Stimulated activated CD4-positive, alpha-beta T cell treated with anti-CD3 and anti-CD28 coated beads, Interleukin-1b, Interleukin-23, amount 100 ng/mL, for 1 hour (primary cell): Measurements from ENCODE around the gene PROM1.

Experiments used
- DNase-seq, 2 donors: peaks; one replicate each; pipeline ENCODE4 v3.0.0-alpha.2; 2020; ENCODE audit warnings: low read depth in 2 of 2

The PROM1 gene

DNA sequence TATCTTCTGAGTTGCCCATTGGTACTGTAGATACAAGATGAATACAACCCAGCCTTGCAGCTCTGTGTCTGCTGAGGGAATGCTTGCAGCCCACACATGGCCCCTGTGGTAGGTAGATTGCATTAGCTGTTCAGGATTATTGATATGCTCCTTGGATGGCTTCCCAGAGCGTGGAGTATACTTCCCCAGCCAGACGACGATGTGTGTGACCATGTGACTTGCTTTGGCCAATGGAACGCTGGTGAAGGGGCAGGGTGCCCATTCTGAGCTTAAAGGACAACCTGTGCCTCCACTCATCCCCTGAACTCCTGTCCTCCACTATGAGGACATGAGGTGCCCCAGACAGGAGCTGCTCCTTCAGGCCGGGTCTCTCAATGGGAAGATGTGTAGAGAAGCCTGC, 96.9 kb downstream of the PROM1 start:
- no peak for DNase-seq

DNA sequence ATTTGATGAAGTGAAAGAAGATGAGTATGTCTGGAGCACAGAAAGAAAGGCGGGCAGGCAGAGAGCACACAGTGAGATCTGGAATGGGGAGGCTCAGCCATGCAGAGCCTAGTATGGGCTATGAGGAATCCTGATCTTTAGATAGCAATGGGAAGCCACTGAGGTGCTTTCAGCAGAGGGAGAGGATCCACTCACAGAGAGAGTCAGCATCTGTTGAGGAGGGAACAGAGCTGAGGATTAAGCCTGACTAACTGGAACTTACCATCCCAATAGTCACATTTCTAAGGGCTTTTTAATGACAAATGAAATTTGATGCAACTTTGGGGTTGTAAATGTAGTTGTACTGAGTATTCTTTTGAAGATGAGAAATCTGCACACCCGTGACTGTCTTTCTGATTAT, 100.2 kb downstream of the PROM1 start:
- no peak for DNase-seq

GRCh38 chr4:15982842-15983524, 100.8 kb downstream of the PROM1 start:
- DNase-seq: no peak

DNA sequence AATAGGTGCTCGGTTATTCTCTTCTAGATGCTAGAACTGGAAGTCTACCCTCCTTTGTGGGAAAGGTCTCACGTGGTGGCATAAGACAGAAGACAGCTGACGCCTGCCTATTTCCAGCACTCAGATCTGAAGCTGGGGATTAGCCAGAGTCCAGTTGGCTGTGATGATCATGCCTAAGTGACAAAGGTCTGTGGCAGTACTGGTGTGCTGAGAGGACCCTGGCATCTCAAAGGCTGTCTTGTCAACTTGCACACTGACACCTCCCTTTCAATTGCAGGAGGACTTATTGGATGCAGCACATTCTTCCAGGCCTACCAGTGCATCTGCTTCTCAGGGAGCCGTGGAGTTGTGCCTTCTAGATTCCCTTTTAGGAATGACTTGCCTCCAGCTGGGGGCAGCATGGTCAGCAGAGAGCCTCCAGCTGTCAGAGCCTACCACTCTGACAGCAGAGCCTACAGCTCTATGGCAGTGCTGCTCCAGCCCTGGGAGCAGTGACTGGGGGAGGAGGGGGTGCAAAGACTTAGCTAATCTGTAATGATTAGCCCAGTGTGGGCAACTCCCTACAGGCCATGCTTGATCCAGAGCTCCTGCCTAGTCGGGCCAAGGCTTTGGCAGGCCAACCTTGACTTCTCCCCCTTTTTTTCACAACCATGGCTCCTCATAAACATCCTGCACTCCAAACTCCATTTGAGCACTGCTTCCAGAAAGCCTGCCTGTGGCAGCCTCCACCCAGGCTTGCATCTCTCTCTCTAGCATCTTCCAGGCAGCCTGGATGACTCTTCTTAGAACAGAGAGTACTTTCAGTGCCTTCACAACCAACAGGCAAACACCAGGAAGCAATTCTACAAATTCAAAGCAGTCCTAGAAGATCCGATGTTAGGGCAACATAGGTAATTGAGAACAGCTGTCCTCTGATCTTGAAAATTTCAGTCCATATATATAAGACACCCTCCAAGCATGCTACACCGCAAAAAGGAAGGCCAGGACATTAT, 107.1 kb downstream of the PROM1 start:
- no peak for DNase-seq

- no peak for DNase-seq
Observed at GRCh38 chr4:15971068-15971801, 112.6 kb downstream of the PROM1 start.

GRCh38 chr4:15968551-15969300, 115.1 kb downstream of the PROM1 start:
- DNase-seq: no peak

DNA sequence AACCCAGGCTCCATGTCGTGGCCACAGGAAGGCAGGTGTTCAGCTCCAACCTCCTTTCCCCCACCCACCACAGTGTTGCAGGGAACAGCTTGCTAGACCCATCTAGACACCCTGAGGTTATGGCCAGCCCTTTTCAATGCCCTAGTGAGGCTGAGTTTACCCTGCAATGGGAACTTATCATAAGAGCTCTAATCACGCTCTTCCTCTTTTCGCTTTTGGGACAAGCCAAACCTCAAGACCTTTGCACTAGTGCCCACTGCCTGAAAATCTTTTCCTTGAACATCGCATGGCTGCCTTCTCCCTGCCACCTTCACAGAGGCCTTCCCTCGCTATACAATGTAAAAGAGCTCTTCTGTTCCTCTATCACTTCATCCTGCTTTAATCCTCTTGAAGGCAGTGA, 118.5 kb downstream of the PROM1 start:
- DNase-seq: no peak

DNA sequence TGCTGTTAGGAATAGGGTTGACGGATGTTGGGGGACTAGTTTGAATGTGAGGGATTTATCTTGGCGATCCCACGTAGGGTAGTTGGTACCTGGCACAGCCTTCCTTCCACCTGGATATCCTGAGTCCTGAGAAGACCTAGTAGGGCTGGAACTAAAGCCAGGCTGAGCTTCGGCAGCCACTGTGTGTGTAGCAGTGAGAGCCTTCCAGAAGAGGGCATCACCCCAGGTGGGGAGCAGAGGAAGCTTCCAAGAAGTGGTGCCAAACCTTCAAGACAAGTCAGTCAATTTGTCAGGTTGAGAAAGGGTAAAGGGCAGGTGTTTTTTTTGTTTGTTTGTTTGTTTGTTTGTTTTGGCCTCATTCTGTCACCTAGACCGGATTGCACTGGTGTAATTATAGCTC, 119.7 kb downstream of the PROM1 start:
- DNase-seq: no peak

- no peak for DNase-seq
Observed at GRCh38 chr4:15963576-15963975, 120.2 kb downstream of the PROM1 start.

GRCh38 chr4:15963001-15963451, 120.8 kb downstream of the PROM1 start, which contains the start of gene FGFBP2:
Gene FGFBP2, minus strand, starts transcription at chr4:15963175. Its CDS starts 46 bp downstream, at chr4:15963129.
- DNase-seq: no peak

DNA sequence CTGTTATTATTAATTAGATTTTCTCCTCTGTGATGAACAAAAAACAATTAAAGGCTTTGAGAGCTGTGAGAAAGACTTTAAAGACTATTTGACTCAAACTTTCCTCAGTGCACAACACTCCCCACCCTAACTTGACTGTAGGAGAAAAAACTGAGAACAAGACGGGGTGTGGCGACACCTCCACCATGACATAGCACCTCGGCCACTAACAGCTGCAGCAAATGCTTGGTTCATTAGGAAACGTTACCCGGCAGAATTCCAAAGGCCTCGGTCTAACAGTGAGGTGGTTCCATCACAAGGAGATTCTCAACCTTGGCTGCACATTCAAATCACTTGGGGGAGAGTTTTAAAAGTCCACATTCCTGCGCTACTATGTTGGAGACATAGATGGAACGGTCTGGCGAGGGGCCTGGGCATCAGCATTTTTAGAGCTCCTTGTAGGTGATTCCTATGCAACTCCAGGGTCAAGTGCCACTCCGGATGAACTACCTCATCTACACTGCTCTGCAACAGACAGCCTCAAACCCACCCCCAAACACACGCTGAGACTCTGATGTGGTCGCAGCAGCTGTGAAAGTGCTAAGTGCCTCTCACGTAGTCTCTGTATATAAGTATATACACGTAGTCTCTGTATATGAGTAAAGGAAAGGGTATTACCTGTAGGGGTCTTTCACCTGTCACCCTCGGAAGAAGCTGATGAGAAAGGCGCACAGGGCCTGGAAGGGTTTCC, 121.9 kb downstream of the PROM1 start:
- DNase-seq: no peak

DNA sequence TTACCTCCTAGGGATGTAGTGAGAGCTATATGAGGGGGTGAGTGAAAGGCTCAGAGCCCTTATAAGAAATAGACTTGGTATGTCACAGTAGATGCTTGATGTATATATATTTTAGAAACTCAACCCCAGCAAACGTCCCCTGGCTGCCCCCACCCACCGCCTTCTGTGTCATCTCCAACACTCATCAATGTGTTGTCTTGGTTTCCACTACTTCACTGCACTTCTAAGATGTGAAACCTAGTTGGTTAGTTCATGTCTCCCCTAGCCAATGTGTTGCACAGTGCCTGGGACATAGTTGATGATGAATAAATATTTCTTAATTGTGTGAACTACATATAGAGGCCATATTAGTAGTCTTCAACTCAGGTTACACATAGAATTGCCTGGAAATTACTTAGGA, 125.3 kb downstream of the PROM1 start:
- no peak for DNase-seq

GRCh38 chr4:15956179-15956850, 127.5 kb downstream of the PROM1 start:
- peak; percentile 37 to 70 for DNase-seq

- DNase-seq: no peak
Observed at GRCh38 chr4:15955670-15956069, 128.2 kb downstream of the PROM1 start.

- no peak for DNase-seq
Observed at GRCh38 chr4:15953625-15954024, 130.2 kb downstream of the PROM1 start.

DNA sequence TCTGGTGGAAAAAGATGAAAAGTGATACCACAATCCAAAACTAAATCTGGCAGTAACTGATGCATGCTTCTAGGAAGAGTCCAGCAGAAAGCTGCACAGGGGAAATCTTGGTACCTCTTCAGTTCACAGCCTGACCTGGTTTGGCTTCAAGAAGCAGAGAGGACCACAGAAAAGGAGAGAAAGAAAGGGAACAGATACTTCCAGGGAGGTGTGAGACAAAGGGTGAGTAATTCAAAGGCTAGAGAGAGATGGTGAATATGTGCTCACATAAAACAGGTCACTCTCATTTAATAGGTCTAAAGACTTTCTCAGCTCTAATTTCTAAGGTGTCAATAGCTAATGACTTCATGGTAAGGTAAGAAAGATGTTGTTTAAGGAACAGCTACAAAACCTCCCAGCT, 132.0 kb downstream of the PROM1 start:
- no peak for DNase-seq

- DNase-seq: no peak
Observed at GRCh38 chr4:15948826-15949225, 135.0 kb downstream of the PROM1 start.

DNA sequence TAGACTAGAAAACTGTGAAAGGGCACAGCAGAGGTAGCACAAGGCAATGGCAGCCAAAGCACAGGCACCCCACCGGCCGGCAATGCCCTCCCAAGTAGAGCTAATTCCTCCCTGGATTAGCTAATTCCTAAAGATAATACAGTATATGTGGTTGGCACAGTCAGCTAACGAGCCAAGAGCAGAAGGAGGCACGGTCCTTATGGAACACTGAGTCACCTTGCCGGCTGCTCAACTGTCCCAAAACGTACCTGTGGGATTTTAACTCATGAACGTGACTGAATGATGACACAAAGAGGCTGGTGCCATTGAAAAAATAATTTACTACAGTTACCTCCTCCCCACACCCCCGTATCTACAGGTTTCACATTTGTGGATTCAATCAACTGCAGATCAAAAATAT, 136.1 kb downstream of the PROM1 start:
- DNase-seq: no peak

- no peak for DNase-seq
Observed at GRCh38 chr4:15945516-15945915, 138.3 kb downstream of the PROM1 start.

- no peak for DNase-seq
Observed at GRCh38 chr4:15944895-15945294, 138.9 kb downstream of the PROM1 start.
